Hepatocyte (in vitro differentiated cells): ENCODE data around the gene LSM4. TPM values are rescaled to one million over a fixed set of nuclear protein-coding genes. Genes with fewer than 3 reads are reported as not detected.
"Not testable (repeated sequence)": the region's sequence is repeated elsewhere in the genome, so short reads cannot be mapped to it uniquely, and the experiment has no call there.

Source experiments
- DNase-seq: peaks from one replicate; pipeline ENCODE4 v3.0.0-alpha.2; 2016; ENCODE audit warnings: low spot score
- H2AFZ ChIP-seq: fragments of 200-600 bp; sonication (generic); 2 replicates; pipeline ENCODE4 v1.6.0; 2016; ENCODE audit warnings: antibody characterized with exemption, mild to moderate bottlenecking
- H3K27ac ChIP-seq: fragments of 200-600 bp; sonication (generic); 2 replicates; pipeline ENCODE4 v1.5.1; 2016; ENCODE audit warnings: mild to moderate bottlenecking
- H3K27me3 ChIP-seq: fragments of 200-600 bp; sonication (generic); 2 replicates; pipeline ENCODE4 v1.6.1; 2016
- H3K36me3 ChIP-seq: fragments of 200-600 bp; sonication (generic); replicated peaks from 2 replicates; pipeline ENCODE4 v1.5.1; 2016; ENCODE audit warnings: low read depth; ENCODE audit not compliant: insufficient read depth
- H3K4me1 ChIP-seq: fragments of 200-600 bp; sonication (generic); 2 replicates; pipeline ENCODE4 v1.5.1; 2016; ENCODE audit warnings: mild to moderate bottlenecking, moderate library complexity; ENCODE audit not compliant: insufficient read depth
- H3K4me2 ChIP-seq: fragments of 200-600 bp; sonication (generic); 2 replicates; pipeline ENCODE4 v1.6.0; 2016
- H3K4me3 ChIP-seq: fragments of 200-600 bp; sonication (generic); 2 replicates; pipeline ENCODE4 v1.5.1; 2016; ENCODE audit warnings: mild to moderate bottlenecking
- H3K79me2 ChIP-seq: fragments of 200-600 bp; sonication (generic); 2 replicates; pipeline ENCODE4 v1.6.0; 2017; ENCODE audit warnings: mild to moderate bottlenecking
- H3K9me2 ChIP-seq: fragments of 200-600 bp; sonication (generic); replicated peaks from 2 replicates; pipeline ENCODE4 v1.6.0; 2017; ENCODE audit warnings: mild to moderate bottlenecking; ENCODE audit not compliant: insufficient read depth
- H3K9me3 ChIP-seq: fragments of 200-600 bp; sonication (generic); 2 replicates; pipeline ENCODE4 v1.5.1; 2016; ENCODE audit warnings: low read depth, mild to moderate bottlenecking
- H4K20me1 ChIP-seq: fragments of 200-600 bp; sonication (generic); 2 replicates; pipeline ENCODE4 v1.6.0; 2016; ENCODE audit warnings: mild to moderate bottlenecking; ENCODE audit not compliant: insufficient read depth, poor library complexity, severe bottlenecking
- EZH2 ChIP-seq: fragments of 200-600 bp; sonication (generic); IDR thresholded peaks from 2 replicates; pipeline ENCODE4 v1.6.1; 2016; ENCODE audit warnings: antibody characterized with exemption, mild to moderate bottlenecking, borderline replicate concordance
- EZH2phosphoT487 ChIP-seq: fragments of 200-600 bp; sonication (generic); IDR thresholded peaks from one replicate; pipeline ENCODE4 v1.6.1; 2018; ENCODE audit warnings: antibody characterized with exemption, mild to moderate bottlenecking, low read depth, moderate library complexity; ENCODE audit not compliant: unreplicated experiment, severe bottlenecking
- WGBS: methylation state at CpG from one replicate; pipeline ENCODE4 v1.1.6; 2016; ENCODE audit warnings: low lambda C conversion rate; ENCODE audit errors: missing lambda C conversion rate; 5-methylcytosine and 5-hydroxymethylcytosine counted together
- polyA plus RNA-seq: library from polyadenylated mRNA; unstranded; fragments of >200 nt; fragmentation: Nextera tagmentation; extraction: Ambion mirVana; gene quantifications from 2 replicates; pipeline ENCODE4 v1.2.1, GENCODE V29; 2016
- total RNA-seq: library from RNA; depleted of rRNA; stranded (reverse); fragments of >200 nt; gene quantifications from 2 replicates; pipeline ENCODE4 v1.2.3, GENCODE V29; 2014
- TF ChIP-seq, protein P1 (sequence below): fragments of 200-600 bp; sonication (generic); IDR thresholded peaks from 2 replicates; pipeline ENCODE4 v1.5.1; 2016; ENCODE audit warnings: antibody characterized with exemption, mild to moderate bottlenecking; ENCODE audit not compliant: poor library complexity

Gene LSM4
- total and polyA plus RNA-seq, 2 experiments from 2014 or later = 185 to 218 TPM

DNA sequence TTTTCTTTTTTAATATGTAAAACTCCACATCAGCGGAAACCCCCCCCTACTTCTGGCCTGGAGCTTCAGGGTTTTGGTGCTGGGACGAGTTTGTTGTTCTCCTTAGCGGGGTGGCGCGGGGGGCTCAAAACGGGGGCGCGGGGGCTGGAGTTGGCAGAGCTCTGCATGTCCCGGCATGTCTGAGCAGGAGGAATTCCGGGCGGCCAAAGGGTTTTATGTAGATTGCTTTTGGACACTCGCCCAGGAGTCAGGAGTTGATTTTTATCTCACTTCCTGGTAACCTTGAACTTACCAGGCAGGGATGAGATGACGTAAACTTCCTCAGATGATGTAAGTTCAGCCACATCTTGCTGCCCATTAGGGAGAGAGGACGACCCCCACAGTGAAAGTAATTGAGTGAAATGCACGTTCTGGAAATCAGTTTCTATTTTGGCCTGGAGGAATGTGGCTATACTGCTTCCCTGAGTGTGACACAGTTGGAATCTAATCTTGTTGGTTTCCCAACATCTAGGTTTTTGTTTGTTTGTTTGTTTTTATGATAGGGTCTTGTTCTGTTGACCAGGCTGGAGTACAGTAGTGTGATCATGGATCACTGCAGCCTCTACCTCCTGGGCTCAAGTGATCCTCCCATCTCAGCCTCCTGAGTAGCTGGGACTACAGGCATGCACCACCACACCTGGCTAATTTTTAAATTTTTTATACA, 42.1 kb upstream of the LSM4 start:
- TF ChIP-seq EZH2 = no peak
- TF ChIP-seq, protein P1, sequence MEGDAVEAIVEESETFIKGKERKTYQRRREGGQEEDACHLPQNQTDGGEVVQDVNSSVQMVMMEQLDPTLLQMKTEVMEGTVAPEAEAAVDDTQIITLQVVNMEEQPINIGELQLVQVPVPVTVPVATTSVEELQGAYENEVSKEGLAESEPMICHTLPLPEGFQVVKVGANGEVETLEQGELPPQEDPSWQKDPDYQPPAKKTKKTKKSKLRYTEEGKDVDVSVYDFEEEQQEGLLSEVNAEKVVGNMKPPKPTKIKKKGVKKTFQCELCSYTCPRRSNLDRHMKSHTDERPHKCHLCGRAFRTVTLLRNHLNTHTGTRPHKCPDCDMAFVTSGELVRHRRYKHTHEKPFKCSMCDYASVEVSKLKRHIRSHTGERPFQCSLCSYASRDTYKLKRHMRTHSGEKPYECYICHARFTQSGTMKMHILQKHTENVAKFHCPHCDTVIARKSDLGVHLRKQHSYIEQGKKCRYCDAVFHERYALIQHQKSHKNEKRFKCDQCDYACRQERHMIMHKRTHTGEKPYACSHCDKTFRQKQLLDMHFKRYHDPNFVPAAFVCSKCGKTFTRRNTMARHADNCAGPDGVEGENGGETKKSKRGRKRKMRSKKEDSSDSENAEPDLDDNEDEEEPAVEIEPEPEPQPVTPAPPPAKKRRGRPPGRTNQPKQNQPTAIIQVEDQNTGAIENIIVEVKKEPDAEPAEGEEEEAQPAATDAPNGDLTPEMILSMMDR = no peak
- TF ChIP-seq EZH2phosphoT487 = no peak
- Histone ChIP-seq H3K4me3 (no peak overlapping the region), H3K27me3 (no peaks in the 10 kb centered on the region), H3K27ac (peak overlapping the region; percentile 98), H2AFZ (no peak overlapping the region), H4K20me1 (no peaks in the 10 kb centered on the region), H3K36me3 (no peaks in the 10 kb centered on the region), H3K9me3 (no peaks in the 10 kb centered on the region), H3K4me2 (peak overlapping the region; percentile 66), H3K79me2 (peaks cover 4% of the 10 kb centered on the region), H3K9me2 (no peaks in the 10 kb centered on the region), H3K4me1 (peaks cover 23% of the 10 kb centered on the region)
- DNase-seq = peak; percentile 94
- WGBS = 22% methylated on average over 11 of the region's 15 CpGs

DNA sequence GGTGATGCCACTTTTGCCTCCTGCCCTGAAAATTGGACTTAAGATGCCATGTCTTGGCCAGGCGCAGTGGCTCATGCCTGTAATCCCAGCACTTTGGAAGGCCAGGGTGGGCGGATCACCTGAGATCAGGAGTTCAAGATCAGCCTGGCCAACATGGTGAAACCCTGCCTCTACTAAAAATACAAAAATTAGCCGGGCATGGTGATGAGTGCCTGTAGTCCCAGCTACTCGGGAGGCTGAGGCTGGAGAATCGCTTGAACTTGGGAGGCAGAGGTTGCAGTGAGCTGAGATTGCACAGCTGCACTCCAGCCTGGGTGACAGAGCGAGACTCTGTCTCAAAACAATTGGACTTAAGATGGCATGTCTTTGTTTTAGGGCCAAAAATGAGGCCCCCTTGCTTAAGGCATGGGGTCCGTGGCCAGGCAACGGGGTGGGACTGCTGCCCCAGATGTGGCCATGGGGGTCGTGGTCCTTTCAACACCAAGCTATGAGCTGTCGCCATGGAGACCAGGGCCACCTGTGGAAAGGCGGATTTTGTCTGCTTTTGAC, 41.5 kb upstream of the LSM4 start:
- Histone ChIP-seq H3K4me2 (peak overlapping the region; percentile 66), H3K27ac (peak overlapping the region; percentile 98), H3K4me1 (peaks cover 23% of the 10 kb centered on the region)
- H3K36me3 ChIP-seq, H4K20me1 ChIP-seq, H3K9me3 ChIP-seq, DNase-seq, H3K9me2 ChIP-seq, H2AFZ ChIP-seq, H3K79me2 ChIP-seq, H3K4me3 ChIP-seq, H3K27me3 ChIP-seq: not testable (repeated sequence)
- 58% methylated on average over 11 of the region's 11 CpGs for WGBS

DNA sequence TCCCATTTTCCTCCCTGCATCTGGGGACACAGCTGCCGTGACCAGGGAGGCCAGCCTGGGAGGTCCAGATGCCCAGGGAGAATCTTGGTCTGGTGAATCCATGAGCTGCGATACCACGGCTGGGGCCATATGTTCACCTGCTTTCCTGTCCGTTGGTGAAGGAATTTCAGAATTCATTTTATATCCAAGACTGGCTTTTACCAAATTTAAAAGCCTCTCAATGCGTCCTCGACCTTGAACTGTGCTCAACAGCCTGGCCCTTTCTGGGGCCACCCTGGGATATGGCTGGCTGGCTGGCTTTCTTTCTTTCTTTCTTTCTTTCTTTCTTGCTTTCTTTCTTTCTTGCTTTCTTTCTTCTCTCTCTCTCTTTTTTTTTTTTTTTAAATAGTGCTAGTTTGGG, 40.9 kb upstream of the LSM4 start:
- Histone ChIP-seq H3K4me1 (peaks cover 23% of the 10 kb centered on the region), H3K4me2 (no peak overlapping the region)

More for the DNA sequence above, 40.9 kb upstream of the LSM4 start:
- Histone ChIP-seq H4K20me1 (no peaks in the 10 kb centered on the region), H3K27me3 (no peaks in the 10 kb centered on the region), H3K9me3 (no peaks in the 10 kb centered on the region), H3K9me2 (no peaks in the 10 kb centered on the region), H3K36me3 (no peaks in the 10 kb centered on the region), H2AFZ (no peak overlapping the region), H3K27ac (peak overlapping the region; percentile 98), H3K4me3 (no peak overlapping the region), H3K79me2 (peaks cover 4% of the 10 kb centered on the region)
- 70% methylated on average over 6 of the region's 6 CpGs for WGBS
- no peak for TF ChIP-seq EZH2phosphoT487
- no peak for TF ChIP-seq EZH2
- TF ChIP-seq, protein P1 = no peak
- no peak for DNase-seq
